ENCODE measurements around the gene CUL7. TPM values are rescaled to one million over a fixed set of nuclear protein-coding genes. Genes with fewer than 3 reads are reported as not detected.

The CUL7 gene
- total RNA-seq, 1 experiment from 2014 or later: 23.5 TPM

GRCh38 chr6:43061861-43062260 is 8.2 kb upstream of the CUL7 start:
- no peaks in the 10 kb centered on the region for H4K20me1 ChIP-seq (ENCODE audit: control insufficient read depth, insufficient read depth, insufficient read length)
- H3K23ac ChIP-seq (ENCODE audit: insufficient read length, low read depth, low read length): no peak overlapping the region
- no peaks in the 10 kb centered on the region for H3K23me2 ChIP-seq (ENCODE audit: insufficient read length, low read depth, low read length, poor library complexity, severe bottlenecking)
- H3K9me3 ChIP-seq (ENCODE audit: control insufficient read depth, low read depth, low read length): no peaks in the 10 kb centered on the region
- peaks cover 16 to 22% of the 10 kb centered on the region in 2 experiments for H3K4me1 Mint-ChIP-seq
- H3K79me1 ChIP-seq (ENCODE audit: insufficient read depth, low read depth, low read length, poor library complexity, severe bottlenecking): peaks cover 3% of the 10 kb centered on the region
- no peak overlapping the region for H3K56ac ChIP-seq (ENCODE audit: insufficient read length, low read depth, low read length)
- no peak overlapping the region for H3K9ac ChIP-seq (ENCODE audit: extremely low read depth, insufficient read length, low read length)
- H3K18ac ChIP-seq (ENCODE audit: insufficient read length, low read depth, low read length): no peak overlapping the region
- H2BK120ac ChIP-seq (ENCODE audit: low read depth, low read length, poor library complexity, severe bottlenecking): no peak overlapping the region
- no peaks in the 10 kb centered on the region for H3K27me3 Mint-ChIP-seq (ENCODE audit: low read depth)
- no peak overlapping the region for H3K4me3 Mint-ChIP-seq
- no peaks in the 10 kb centered on the region for H3K9me3 Mint-ChIP-seq
- no peak overlapping the region for H4K5ac ChIP-seq (ENCODE audit: insufficient read length, low read depth, low read length)
- 0 out of 2 replicates have a peak, but pooled peaks cover 4% of the 10 kb centered on the region for H3K4me1 ChIP-seq (ENCODE audit: insufficient read depth, low read length)
- no peak for DNase-seq
- H3K27me3 ChIP-seq (ENCODE audit: insufficient read depth, low read length): no peaks in the 10 kb centered on the region
- H3K4ac ChIP-seq (ENCODE audit: low read depth, low read length): no peak overlapping the region
- H2BK20ac ChIP-seq (ENCODE audit: low read depth, low read length, poor library complexity, severe bottlenecking): no peak overlapping the region
- H4K91ac ChIP-seq (ENCODE audit: insufficient read length, low read depth, low read length): no peak overlapping the region
- no peak overlapping the region for H3K4me2 ChIP-seq (ENCODE audit: insufficient read depth, insufficient read length, low read length)
- H2BK5ac ChIP-seq (ENCODE audit: insufficient read length, low read length): no peak overlapping the region
- no peak overlapping the region for H3K14ac ChIP-seq (ENCODE audit: insufficient read depth, low read length)
- H3K27ac Mint-ChIP-seq: no peak overlapping the region; a peak in 1 of 7 replicates
- no peak for TF ChIP-seq CTCF (conservative IDR thresholded peaks at IDR 0.05)
- H2BK15ac ChIP-seq (ENCODE audit: low read depth, low read length): no peak overlapping the region
- peaks cover 11 to 30% (median 21%) of the 10 kb centered on the region in 3 experiments; a peak in 6 of 7 replicates for H3K36me3 Mint-ChIP-seq (ENCODE audit: insufficient read depth in 1 of 3, low read depth in 3 of 3)
- H2AFZ ChIP-seq (ENCODE audit: low read length): no peak overlapping the region
- H4K8ac ChIP-seq (replicated peaks; ENCODE audit: insufficient read length, low read depth, low read length): no peak overlapping the region
- no peak overlapping the region for H3K27ac ChIP-seq (ENCODE audit: insufficient read length, low read depth, low read length)
- H2AK5ac ChIP-seq (ENCODE audit: insufficient read length, low read length): no peak overlapping the region
- H3T11ph ChIP-seq (ENCODE audit: low read length): no peak overlapping the region
- peaks cover 10% of the 10 kb centered on the region; the same call in 1 of the 2 replicates for H3K79me2 ChIP-seq (ENCODE audit: insufficient read depth, low read length)
- no CpG with 5 or more reads among the region's 2 CpGs for WGBS (ENCODE audit: extremely low coverage, insufficient read length, low lambda C conversion rate)
- H2BK12ac ChIP-seq (ENCODE audit: insufficient read length, low read depth, low read length): no peak overlapping the region

Data from H9 (cell line).